NCI-H2107 treated with DMSO at 0.1 percent for 48 hours (cell line): ENCODE measurements around the gene FNDC3B.
"Not testable (repeated sequence)": the region's sequence is repeated elsewhere in the genome, so short reads cannot be mapped to it uniquely, and the experiment has no call there.

Experiments used
- DNase-seq: peaks from one replicate; lab custom pipeline; 2025; ENCODE audit not compliant: unreplicated experiment; lab: John Stamatoyannopoulos, UW

Gene FNDC3B

GRCh38 chr3:172351895-172352466 lies 312.6 kb downstream of the FNDC3B start:
- no peak for DNase-seq

GRCh38 chr3:172352786-172353185 lies 313.4 kb downstream of the FNDC3B start:
- no peak for DNase-seq

DNA sequence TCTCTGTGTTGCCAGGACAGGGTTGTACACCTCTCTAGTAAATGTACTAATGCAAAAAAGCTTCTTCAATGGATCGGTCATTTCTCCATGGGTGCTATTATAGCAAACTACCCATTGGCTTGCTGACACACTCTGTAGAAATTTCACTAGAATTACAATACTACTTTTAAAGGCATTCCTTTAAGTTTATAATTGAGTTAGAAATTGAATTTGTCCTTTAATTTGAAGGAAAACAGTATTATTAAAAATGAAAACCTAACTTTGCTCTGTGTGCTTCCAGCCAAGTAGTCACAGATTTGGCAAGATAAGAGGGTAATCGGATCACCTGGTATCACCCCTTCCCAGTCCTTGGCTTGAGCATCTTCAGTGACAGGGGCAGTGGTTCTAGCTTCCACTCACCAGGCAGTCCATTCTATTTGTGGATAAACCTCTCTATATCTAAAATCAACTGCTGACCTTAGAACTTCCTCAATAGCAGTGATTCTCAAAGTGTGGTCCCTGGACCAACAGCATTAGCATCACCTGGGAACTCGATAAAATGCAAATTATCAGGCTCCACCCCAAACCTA lies 315.6 kb downstream of the FNDC3B start:
- DNase-seq, result no peak

GRCh38 chr3:172355836-172356235 lies 316.5 kb downstream of the FNDC3B start:
- no peak for DNase-seq

DNA sequence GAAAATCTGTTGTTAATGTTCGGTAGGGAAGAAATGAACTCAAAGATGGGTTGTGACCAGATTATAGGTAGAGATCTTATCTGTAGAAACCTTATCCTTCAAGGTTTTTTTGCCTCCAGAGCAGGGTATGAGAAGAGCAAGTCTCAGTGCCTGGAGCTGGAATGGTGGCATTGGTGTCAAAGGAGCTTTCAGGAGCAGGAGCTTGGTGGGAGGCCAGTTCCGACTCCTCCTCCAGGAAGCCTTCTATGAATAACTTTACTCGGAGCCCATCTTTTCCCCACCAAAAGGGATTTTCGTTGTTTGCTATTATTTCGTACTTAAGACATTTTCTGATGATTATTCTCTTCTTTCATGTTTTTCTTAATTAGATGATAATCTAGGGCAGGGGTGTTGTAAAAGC lies 317.0 kb downstream of the FNDC3B start:
- no peak for DNase-seq

DNA sequence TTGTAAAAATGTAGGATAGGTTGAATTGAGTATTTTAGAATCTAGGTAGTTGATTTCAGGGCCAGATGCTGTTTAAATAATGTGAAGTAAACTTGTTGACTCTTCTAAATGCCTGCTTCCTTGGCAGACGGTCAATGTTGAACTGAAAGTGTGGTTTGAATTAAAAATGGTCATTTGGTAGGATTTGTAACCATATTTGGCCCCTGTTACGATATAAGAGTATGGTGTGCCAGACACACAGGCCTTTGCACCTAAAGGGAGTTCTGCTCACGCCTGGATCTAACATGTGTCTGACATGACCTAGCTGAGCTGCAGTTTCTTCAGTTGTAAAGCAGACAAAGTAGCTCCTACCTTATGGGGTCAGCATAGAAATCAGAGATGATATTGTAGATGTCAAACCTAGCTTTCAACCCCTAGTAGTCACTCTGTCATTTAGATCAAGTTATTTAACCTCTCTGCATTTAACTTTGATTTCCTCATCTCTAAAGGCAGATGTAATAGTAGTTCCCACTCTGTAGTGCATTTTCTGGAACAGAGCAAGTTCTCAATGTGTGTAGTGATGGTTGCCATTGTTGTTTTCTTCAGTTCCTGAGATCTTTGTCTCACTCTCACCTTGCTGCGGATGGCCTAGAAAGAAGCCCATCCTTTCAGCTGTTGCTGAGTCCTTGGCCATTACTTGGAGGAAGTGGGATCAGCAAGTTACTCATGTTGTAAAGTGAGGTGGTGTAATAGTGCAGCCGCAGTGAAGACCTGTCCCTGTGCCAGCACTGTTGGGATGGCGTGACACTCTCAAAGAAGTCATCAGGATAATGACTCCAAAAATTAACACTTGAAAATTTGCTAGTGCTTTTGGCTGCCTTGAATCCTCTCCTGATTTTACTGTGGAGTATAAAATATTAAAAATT lies 318.7 kb downstream of the FNDC3B start:
- no peak for DNase-seq

DNA sequence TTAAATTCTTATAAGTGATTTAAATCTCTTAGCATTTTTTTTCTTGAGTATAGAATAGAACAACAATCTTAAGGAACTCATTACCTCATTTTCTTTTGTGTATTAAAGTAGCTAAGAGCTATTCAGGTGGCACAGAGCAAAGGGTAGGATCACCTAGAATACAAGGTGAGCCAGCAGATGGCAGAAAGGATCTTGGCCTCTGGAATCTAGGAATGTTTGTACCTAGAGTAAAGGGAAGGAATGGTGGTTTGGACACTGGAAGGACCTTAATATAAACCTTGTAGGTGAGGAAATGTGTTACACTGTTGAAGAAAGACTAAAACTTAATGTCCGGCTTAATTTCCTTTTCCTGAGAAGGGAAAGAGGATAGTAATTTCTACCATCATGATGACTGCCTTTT lies 319.9 kb downstream of the FNDC3B start:
- no peak for DNase-seq

GRCh38 chr3:172359996-172360395 lies 320.6 kb downstream of the FNDC3B start:
- DNase-seq, result no peak

DNA sequence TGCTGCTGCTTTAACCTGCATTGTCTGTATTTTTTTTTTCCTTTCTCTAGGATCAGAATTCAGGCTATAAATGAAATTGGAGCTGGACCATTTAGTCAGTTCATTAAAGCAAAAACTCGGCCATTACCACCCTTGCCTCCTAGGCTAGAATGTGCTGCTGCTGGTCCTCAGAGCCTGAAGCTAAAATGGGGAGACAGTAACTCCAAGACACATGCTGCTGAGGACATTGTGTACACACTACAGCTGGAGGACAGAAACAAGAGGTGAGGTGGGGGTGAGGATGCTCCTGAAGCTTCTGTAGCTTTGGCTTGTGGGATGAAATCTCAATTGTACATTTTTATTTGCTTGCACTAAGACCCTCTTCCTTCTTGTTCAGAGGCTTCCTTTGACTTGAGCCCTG lies 323.2 kb downstream of the FNDC3B start:
- DNase-seq, result no peak

DNA sequence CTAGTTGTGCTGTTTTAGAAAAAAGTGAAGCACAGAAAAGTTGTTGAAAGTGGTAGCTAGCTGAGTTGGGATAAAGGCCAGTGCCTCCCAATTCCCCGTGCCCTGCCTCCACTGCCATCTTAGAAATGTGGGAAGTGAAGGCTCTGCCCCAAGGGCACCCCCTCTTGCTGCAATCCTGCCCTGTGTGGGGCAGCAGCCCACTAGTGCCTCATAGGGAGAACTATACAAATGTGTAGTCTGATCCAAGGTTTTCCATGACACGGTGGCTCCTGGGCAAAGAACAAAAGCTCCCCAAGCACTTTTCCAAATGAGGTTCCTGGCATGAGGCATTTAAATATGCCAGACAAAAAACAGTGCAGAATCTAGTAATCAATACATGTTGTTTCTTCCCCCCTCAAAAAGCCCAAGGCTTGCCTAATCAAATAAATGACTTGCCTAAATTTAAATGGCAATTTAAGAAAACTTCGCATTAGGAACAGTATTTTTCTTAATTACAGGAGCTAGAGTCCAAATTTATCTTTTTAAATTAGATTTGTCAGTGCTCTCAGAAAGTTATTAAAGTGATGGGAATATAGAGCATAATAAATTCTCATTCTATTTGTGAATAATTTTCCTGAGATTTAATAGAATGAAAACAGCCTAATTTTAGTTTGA lies 325.1 kb downstream of the FNDC3B start:
- no peak for DNase-seq

DNA sequence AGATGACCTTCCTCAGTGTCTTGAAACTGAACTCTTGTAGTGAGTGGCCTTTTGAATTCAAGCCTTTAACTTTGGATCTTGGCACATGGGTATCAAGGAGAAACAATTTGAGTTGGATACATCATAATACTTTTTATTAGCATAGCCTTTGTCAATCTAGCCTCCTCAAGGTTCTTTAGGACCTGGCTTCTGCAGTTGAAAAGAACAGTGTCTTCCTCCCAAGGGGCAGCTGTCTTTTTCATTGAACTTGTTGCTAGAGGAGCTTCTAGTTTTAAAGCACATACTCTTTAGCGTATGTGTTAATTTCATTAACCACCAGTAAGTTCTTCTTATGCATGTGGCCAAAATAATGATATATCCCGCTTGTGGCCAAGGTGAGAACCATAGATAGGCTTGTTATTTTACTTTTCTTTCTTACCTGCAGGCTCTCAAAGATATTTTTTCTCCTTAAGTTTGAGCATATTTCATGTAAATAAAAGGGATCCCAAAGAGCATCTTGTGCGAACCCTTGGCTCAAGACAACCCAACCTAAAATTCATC lies 325.7 kb downstream of the FNDC3B start:
- no peak for DNase-seq

GRCh38 chr3:172367205-172368105 lies 328.1 kb downstream of the FNDC3B start:
- DNase-seq, result no peak

DNA sequence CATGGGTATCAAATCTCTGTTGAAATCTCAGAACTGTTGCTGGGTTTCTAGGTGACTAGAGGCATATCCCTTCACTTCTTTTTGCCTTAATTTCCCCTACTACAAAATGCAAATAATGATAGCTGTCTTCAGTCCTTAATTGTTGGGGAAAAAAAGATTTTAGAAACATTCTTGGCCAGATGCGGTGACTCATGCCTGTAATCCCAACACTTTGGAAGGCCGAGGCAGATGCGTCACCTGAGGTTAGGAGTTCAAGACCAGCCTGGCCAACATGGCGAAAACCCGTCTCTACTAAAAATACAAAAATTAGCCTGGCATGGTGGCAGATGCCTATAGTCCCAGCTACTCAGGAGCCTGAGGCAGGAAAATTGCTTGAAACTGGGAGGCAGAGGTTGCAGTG lies 329.2 kb downstream of the FNDC3B start:
- DNase-seq, result not testable (repeated sequence)

- DNase-seq, result no peak
Measured at GRCh38 chr3:172369590-172370259, 330.3 kb downstream of the FNDC3B start.

- DNase-seq, result no peak
Measured at GRCh38 chr3:172370419-172370818, 331.0 kb downstream of the FNDC3B start.

- DNase-seq, result no peak
Measured at GRCh38 chr3:172371544-172371943, 332.2 kb downstream of the FNDC3B start.

- no peak for DNase-seq
Measured at GRCh38 chr3:172372895-172373294, 333.5 kb downstream of the FNDC3B start.

DNA sequence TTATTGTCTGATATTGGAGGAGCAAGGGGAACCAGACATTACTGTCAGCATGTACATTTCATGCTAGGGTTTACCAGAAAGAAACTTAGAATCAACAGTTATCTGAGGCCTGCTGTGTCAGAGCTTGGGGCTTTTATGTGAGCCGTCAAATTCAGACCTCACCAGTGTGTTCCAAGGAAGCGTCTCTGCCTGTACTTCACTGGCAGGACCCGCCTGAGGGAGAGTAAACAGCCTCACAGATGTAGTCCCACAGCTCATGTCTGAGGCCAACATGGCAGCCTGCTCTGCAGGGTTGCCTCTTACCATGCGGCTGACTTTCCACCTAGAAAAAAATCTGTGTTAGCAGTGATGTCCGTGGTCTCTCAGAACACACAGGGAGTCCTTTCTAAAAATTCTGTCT lies 334.5 kb downstream of the FNDC3B start:
- DNase-seq, result no peak

DNA sequence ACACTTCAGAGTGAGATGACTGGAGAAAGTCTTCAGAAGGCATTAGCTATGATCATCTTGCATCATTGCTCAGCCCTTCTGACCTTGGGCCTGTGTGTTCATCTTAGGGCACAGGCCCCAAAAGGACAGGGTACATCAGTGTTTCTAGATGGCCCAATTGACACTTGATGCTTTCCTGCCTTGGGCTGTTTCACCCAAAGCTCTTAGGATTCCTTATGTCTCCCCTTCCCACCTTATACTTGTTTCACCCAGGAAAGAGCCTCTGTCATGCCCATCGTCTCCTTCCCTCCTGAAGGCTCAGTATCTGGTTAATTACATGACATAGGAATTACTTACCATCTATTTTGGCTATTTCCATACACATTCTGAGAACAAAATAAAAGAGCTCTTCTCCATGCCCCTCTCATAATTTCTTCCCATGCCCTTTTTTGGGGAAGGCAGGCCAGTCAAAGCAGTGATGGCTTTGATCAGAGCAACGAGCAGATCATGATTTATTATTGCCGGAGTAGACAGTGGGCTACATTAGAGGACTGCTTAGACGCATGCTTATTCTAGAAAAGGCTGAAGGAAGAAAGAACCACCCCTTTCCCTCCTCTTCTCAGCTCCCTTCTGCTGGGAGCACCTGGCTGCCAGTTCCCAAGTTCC lies 335.9 kb downstream of the FNDC3B start:
- DNase-seq, result no peak
